GM12872 (cell line): ENCODE data around the gene RIN3.

ENCODE experiments used
- TF ChIP-seq, protein P1 (sequence below): IDR thresholded peaks from 3 replicates; pipeline ENCODE4 v1.5.1; 2011; ENCODE audit warnings: low read depth, mild to moderate bottlenecking, low read length, moderate library complexity; ENCODE audit not compliant: insufficient read depth

RIN3 gene

GRCh38 chr14:92649066-92649465 is 135.5 kb downstream of the RIN3 start:
- TF ChIP-seq, protein P1, sequence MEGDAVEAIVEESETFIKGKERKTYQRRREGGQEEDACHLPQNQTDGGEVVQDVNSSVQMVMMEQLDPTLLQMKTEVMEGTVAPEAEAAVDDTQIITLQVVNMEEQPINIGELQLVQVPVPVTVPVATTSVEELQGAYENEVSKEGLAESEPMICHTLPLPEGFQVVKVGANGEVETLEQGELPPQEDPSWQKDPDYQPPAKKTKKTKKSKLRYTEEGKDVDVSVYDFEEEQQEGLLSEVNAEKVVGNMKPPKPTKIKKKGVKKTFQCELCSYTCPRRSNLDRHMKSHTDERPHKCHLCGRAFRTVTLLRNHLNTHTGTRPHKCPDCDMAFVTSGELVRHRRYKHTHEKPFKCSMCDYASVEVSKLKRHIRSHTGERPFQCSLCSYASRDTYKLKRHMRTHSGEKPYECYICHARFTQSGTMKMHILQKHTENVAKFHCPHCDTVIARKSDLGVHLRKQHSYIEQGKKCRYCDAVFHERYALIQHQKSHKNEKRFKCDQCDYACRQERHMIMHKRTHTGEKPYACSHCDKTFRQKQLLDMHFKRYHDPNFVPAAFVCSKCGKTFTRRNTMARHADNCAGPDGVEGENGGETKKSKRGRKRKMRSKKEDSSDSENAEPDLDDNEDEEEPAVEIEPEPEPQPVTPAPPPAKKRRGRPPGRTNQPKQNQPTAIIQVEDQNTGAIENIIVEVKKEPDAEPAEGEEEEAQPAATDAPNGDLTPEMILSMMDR, result no peak

- TF ChIP-seq, protein P1, result no peak
Observed at GRCh38 chr14:92649934-92650545, 136.5 kb downstream of the RIN3 start.

- TF ChIP-seq, protein P1, result no peak
Observed at GRCh38 chr14:92650581-92651105, 137.1 kb downstream of the RIN3 start.

DNA sequence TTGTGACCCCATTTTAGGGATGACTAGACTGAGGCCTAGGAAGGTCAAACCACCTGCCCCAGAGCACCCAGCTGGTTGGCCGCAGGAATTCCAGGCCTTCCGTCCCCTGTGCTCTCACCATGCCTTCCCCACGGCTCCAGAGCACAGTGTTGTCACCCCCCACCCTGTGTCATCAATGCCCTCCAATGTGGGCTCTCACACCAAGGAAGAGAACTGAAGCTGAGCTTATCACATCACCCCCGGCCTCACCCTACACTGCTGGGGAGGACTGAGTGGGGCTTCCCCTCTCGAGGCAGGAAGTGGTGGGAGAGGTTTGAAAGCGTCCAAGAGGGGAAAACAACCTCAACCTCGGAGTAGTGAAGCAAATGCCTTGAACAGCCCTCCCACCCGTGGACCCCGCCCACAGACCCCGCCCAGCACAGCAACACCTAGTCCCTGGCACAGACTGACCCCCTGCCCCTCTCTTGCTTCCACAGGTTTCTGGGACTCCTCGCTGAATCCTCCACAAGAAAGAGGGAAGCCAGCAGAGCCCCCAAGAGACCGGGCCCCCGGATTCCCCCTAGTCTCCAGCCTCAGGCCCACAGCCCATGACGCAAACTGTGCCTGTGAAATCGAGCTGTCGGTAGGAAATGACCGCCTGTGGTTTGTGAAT is 137.7 kb downstream of the RIN3 start:
- TF ChIP-seq, protein P1, result no peak

DNA sequence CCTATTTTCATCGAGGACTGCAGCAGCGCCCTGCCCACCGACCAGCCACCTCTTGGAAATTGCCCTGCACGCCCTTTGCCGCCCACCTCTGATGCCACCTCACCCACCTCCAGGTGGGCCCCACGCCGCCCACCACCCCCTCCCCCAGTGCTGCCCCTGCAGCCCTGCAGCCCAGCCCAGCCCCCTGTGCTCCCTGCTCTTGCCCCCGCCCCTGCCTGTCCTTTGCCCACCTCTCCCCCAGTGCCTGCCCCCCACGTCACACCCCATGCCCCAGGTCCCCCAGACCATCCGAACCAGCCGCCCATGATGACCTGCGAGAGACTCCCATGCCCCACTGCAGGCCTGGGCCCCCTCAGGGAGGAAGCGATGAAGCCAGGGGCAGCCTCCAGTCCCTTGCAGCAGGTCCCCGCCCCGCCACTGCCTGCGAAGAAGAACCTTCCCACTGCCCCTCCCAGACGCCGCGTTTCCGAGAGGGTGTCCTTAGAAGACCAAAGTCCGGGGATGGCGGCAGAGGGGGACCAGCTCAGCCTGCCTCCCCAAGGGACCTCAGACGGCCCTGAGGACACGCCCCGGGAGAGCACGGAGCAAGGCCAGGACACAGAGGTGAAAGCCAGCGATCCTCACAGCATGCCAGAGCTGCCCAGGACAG is 138.3 kb downstream of the RIN3 start:
- TF ChIP-seq, protein P1, result no peak

GRCh38 chr14:92652413-92653151 is 139.0 kb downstream of the RIN3 start:
- TF ChIP-seq, protein P1, result no peak

- TF ChIP-seq, protein P1, result no peak
Observed at GRCh38 chr14:92653162-92653651, 139.6 kb downstream of the RIN3 start.
